Measurements from ENCODE around the gene KRTAP4-9.
"Not testable (repeated sequence)": the region's sequence is repeated elsewhere in the genome, so short reads cannot be mapped to it uniquely, and the experiment has no call there.

KRTAP4-9 gene

DNA sequence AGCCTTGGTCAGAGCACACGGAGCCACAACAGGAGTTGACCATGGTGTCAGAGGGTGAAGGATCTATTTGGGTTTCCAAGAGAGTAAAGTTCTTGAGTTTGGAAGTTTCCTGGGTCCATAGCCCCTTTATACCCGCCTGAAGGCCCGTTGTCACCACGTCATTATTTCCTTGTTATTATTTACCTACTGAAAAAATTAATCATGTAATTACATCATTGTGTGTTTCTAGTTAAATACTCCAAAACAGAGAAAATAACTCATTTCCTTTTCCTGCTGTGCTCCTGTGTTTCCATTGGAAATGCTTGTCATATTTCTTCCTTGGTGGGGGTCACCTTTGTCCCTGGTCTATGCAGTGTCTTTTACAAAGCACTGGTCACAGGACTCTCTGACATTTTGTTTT is 7.1 kb upstream of the KRTAP4-9 start, which contains the start of gene KRTAP4-8:
KRTAP4-8 (minus strand) TSS at position 101 of the 400 bp plus-strand sequence; CDS start at position 43, 58 bp downstream.
- no peak for DNase-seq (ENCODE audit: low spot score)

DNA sequence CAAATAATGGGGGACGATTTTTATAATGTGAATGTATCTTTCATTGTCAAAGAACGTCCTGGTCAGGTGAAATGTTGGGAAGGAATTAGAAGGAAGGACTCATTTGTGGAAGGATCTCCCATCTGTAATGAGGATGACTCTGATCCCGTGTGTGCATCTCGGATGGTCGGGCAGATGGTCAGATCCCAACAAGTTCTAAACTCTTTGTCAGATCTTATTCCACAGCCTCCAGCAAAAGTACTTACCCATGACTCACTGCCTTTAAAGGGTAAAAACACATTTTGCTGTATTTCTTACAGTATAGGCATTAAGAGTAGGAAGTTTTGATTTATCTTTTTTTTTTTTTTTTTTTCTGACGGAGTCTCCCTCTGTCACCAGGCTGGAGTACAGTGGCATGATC is 6.7 kb upstream of the KRTAP4-9 start:
- DNase-seq (ENCODE audit: low spot score) = peak; percentile 7

DNA sequence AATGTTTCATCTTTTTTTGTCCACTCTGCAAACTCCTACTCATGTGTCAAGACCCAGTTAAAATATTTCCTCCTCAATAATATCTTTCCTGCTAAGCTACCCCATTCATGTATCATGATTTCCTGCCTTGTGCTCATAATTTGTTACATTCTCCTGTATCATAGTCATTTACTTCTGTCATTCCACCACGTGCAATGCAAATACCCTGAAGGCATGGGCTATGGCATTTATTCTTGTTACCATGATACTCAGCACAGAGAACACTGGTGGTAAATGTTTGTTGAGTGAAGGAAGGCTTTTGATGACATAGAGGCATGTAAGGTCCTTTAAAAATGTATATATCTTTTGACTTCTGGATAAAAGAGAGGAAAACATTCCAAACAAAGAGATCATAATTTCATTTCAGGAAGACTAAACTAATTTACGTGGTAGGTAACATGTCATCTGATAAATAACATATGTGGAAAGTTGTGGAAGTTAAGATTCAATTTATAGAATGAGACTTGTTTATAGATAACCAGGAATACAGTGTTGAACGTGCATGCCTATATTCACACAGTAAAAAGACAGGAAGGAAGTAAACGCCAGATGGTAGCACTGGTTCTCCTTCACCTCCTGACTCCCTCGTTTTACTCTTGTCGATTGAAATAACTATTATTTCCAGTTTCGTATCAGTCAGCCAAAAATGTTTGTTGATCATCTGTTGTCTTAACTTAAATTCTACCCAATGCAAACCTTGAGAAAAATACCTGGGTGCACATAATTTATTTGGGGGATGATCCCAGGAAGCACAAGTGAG is 5.3 kb upstream of the KRTAP4-9 start:
- DNase-seq (ENCODE audit: low spot score) = not testable (repeated sequence)

- DNase-seq (ENCODE audit: low spot score) = no peak
Observed at GRCh38 chr17:41101586-41102259, 3.5 kb upstream of the KRTAP4-9 start, which contains the start of gene KRTAP4-16. Gene KRTAP4-16, minus strand, starts transcription at chr17:41102209. Its CDS starts 0 bp downstream, at chr17:41102209.

DNA sequence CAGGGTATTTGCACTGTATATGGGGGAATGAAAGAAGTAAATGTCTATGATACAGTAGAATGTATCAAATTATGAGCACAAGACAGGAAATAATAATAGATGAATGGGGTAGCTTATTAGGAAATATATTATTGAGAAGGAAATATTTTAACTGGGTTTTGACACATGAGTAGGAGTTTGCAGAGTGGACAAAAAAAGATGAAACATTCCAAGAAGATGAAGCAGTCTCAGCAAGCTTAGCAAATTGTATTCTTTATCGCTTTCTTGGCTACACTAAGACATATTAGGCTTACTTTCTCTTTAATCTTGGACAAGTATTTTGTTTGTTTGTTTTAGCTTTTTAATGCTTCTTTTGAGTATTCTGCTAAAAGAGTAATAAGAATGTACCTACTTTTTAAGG is 1.3 kb upstream of the KRTAP4-9 start:
- DNase-seq (ENCODE audit: low spot score) = no peak

- not testable (repeated sequence) for DNase-seq (ENCODE audit: low spot score)
Observed at GRCh38 chr17:41104386-41105038, 677 bp upstream of the KRTAP4-9 start.

DNA sequence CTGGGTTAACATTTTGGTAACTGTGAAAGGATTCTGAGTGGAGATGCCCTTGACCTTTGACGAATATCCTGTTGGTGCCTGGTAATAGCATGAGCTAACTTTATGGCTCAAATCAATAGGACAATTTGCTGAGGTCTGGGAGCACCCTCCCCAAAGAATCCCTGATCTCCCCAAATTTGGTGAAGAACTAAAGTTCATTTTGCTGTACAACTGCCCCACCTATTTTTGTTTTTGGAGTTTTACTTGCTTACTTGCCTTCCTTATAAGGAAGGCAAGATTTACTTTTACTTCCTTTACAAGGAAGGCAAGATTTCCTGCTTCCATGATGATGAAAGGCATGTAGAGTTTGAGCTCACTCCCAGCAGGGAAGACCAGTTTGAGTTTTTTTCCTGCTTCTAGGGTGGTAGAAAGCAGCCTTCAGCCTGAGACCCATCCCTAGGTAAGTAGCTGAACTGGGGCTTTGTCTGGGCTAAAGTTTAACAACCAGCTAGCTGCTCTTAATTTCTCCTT is 2.8 kb downstream of the KRTAP4-9 start:
- DNase-seq (ENCODE audit: low spot score) = no peak

GRCh38 chr17:41108728-41109386 is 3.7 kb downstream of the KRTAP4-9 start:
- not testable (repeated sequence) for DNase-seq (ENCODE audit: low spot score)

DNA sequence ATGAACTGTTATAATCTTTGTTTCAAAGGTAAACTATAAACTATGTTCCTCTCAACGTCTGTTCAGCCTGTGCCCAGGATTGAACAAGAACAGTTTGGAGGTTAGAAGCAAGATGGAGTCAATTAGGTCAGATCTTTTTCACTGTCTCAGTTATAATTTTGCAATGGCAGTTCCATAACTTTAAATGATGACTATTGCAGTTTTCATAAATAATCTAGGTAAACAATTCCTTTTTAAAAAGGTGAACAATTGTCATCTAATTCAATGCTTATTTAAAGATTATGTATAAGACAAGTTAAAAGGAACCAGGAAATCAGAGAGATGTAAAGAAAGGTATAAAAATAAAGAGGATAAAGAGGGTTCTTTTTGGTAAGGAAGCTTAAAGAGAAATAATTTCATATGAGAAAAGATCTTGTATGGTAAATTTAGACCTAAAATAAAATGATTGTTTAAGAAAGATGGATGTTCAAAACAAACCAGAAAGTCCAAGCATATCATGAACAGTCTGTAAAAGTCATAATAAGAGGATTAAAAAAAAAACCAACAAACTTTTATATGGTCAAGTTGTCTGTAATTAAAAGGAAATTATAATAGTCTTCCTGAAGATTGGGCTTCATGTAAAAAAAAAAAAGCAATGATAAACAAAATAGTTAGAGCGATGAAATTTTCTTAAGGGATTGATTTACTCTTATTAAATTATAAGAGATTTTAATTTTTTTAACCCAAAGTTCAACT is 6.1 kb downstream of the KRTAP4-9 start:
- no peak for DNase-seq (ENCODE audit: low spot score)

GRCh38 chr17:41116297-41116696 is 11.1 kb downstream of the KRTAP4-9 start:
- no peak for DNase-seq (ENCODE audit: low spot score)

- DNase-seq (ENCODE audit: low spot score) = not testable (repeated sequence)
Observed at GRCh38 chr17:41117846-41118386, 12.7 kb downstream of the KRTAP4-9 start, which contains the start of gene KRTAP4-11. Gene KRTAP4-11, minus strand, starts transcription at chr17:41118373. Its CDS starts 58 bp downstream, at chr17:41118315.

DNA sequence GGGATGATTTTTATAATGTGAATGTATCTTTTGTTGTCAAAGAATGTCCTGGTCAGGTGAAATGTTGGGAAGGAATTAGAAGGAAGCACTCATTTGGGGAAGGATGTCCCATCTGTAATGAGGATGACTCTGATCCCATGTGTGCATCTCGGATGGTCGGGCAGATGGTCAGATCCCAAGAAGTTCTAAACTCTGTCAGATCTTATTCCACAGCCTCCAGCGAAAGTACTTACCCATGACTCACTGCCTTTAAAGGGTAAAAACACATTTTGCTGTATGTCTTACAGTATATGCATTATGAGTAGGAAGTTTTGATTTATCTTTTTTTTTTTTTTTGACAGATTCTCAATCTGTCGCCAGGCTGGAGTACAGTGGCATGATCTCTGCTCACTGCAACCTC is 13.5 kb downstream of the KRTAP4-9 start:
- no peak for DNase-seq (ENCODE audit: low spot score)

- DNase-seq (ENCODE audit: low spot score) = not testable (repeated sequence)
Observed at GRCh38 chr17:41119696-41120690, 14.8 kb downstream of the KRTAP4-9 start.

GRCh38 chr17:41121742-41122141 is 16.6 kb downstream of the KRTAP4-9 start:
- no peak for DNase-seq (ENCODE audit: low spot score)

DNA sequence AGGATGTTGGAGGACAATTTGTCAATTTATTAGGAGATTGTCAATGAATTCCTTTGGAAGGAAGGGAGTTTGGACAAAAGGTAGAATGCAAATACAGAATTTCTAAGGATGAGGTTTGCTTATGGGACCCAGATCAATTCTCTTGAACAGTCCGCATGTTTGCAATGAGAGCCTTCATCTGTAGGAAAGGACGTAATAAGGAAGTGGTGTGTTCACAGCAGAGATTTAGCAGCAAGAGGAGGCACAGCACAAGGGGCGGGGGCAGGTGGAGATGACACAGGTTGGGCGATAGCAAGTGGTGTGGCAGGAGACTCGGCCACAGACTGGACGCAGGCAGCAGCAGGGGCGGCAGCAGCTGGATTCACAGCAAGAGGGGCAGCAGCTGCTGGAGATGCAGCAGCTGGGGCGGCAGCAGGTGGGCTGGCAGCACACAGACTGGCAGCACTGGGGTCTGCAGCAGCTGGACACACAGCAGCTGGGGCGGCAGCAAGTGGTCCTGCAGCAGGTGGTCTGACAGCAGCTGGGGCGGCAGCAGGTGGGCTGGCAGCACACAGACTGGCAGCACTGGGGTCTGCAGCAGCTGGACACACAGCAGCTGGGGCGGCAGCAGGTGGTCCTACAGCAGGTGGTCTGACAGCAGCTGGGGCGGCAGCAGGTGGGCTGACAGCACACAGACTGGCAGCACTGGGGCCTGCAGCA is 18.3 kb downstream of the KRTAP4-9 start:
- not testable (repeated sequence) for DNase-seq (ENCODE audit: low spot score)

DNA sequence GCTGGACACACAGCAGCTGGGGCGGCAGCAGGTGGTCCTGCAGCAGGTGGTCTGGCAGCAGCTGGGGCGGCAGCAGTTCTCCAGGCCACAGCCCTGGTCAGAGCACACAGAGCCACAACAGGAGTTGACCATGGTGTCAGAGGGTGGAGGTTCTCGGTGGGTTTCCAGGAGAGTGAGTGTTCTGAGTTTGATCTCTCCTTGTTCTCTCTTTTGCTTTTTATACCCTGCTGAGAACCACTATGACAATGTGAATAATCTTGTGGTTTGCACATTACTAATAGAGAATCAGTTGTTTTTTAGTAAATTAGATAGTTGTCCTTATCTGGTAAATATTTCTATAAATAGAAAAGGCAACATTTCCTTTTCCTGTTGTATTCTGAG is 18.8 kb downstream of the KRTAP4-9 start, which contains the start of gene KRTAP4-12:
KRTAP4-12 (minus strand) TSS at position 192 of the 381 bp plus-strand sequence; CDS start at position 132, 60 bp downstream.
- not testable (repeated sequence) for DNase-seq (ENCODE audit: low spot score)

DNA sequence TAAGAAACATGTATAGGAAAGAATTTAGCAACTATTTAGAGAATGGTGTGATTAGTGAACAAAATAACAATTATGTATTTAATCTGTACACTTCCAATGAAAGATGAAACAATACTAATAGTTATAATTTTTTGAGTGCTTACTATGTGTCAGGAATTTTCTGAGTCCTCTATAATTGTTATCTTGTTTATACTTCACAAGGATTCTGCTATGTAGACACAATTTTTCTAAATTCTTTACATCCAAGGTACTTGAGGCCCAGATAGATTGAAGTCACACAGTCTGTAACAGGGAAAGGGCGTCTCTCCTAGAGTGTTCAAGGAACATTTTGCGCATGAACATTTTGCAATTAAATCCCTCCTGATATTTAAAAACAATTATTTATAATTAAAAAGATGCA is 19.9 kb downstream of the KRTAP4-9 start:
- no peak for DNase-seq (ENCODE audit: low spot score)

DNA sequence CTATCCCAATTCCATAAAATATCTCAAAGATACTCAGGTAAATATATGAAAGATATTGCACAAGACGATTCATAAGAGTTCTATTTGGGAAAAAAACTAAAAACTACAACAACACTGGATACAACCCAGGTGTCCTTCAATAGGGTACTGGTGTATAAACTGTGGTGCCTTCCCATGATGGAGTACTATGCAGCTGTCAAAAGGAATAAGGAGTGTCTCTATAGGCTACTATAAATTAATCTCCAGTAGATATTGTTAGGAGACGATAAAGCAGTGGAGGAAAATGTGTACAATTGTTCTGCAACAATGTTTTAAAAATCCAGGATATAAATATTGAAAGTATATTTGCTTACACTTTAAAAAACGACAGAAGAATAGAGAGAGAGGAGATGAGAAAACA is 21.2 kb downstream of the KRTAP4-9 start:
- no peak for DNase-seq (ENCODE audit: low spot score)

GRCh38 chr17:41127371-41127770 is 22.2 kb downstream of the KRTAP4-9 start:
- no peak for DNase-seq (ENCODE audit: low spot score)

Data from hepatic stellate cell (primary cell).